Effector CD8-positive, alpha-beta T cell (primary cell): Measurements from ENCODE around the gene RFPL4A.
"Not testable (repeated sequence)": the region's sequence is repeated elsewhere in the genome, so short reads cannot be mapped to it uniquely, and the experiment has no call there.

Experiments
- DNase-seq: peaks from one replicate; lab custom pipeline; 2025; lab: John Stamatoyannopoulos, UW
- total RNA-seq, 4 experiments: gene quantifications; one replicate each; lab custom pipeline; 2026; lab: John Stamatoyannopoulos, UW

Gene RFPL4A
- 0 to 0.18 (median 0) reads per million in 4 experiments for total RNA-seq

DNA sequence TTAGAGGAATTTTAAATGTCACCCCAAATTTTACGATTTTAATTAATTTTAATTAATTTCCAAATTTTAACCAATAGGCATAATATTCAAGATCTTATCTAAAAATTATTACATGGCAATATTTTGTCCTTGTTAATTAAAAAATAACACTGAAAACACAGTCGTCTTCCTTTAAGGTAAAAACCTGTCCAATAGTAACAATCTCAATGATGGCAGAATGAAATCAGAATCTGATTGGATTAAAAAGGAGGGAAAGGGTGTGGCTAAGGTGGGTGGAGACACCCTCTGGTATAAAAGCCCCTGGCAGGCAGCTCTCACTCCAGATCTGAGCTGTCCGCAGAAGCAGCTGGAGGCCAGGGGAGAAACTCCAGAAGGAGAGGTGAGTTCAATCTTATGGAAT lies at the start of gene RFPL4A:
Gene RFPL4A (plus strand): TSS at position 301 of the 400 bp plus-strand sequence. CDS start 2,704 bp downstream, outside the sequence.
- DNase-seq: not testable (repeated sequence)

DNA sequence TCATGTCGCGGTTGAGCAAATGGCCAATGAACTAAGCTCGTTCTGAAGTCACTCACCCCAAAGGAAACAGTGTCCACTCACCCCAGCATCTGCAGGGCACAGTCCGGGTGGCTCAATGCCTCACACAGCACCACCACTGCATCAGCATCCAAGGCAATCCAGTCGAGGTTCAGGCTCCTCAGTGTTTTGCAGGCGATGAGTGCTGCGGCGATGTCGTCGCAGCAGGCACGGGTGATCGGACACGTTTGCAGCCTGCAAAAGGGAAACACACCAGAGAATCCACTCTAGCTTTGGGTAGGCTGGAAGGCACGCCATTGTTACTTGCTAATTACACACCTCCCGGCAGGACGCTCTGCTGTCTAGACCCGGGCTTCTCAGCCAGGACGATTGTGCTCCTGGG lies 47.2 kb upstream of the RFPL4A start:
- DNase-seq: no peak

DNA sequence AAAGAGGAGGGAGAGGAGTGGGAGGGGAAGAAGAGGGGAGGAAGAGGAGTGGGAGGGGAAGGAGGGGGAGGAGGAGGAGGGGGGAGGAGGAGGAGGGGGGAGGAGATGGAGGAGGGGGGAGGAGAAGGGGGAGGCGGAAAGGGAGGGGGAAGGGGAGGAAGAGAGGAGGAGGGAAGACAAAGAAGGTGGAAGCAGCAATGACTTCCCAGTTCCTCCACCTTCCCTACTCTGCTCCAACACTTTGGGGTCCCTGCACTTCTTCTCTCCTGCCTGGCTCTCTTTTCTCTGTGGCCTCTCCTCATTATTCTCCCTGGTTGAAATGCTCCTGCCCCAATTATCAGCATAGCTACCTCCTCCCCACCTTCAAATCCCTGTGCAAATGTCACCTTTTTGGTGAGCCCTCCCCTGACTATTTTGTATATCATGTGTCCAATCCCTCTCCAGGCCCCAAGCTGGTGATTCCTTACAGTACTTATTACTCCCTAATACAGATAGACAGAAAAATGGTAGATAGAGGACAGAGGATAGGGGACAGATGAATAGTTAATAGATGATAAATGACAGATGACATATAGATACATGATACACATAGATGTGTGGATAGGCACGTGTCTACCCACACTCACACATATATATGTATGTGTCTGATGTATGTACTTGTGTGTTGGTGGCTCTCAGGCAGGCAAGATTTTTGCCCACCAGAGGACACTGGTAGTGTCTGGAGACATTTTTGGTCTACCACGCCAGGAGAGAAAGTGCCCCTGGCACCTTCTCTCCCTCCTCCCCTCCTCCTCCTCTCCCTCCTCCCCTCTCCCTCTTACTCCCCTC lies 45.9 kb upstream of the RFPL4A start:
- no peak for DNase-seq

DNA sequence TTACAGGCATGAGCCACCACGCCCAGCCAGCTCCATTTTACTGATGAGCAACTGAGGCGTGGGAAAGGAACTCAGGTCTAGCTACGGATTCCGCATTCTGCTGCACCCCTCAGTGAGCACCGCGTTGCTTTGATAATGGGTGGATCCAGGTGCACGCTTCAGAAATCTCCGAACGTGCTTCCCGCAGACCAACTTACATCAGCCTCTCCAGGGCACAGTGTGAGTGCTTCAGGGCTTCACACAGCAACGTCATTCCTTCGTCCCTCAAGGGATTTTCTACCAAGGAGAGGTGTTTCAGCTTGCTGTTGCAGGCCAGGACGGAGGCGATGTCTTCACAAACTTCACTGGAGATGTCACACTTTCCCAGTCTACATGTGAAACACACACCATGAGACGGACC lies 42.4 kb upstream of the RFPL4A start:
- no peak for DNase-seq

DNA sequence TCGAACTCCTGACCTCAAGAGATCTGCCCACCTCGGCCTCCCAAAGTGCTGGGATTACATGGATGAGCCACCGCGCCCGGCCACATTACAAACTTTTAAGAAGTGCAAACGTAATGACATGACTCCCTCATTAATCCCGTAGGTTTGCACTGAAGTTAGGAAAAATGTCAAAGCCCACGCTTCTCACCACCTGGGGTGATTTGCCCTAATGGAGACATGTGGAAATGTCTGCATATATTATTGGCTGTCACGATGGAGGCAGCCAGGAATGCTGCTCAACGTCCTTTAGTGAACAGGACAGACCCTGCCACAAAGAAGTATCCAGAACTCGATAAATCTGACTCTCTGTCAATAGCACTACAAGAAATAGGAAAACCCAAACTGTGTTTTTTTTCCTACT lies 41.6 kb upstream of the RFPL4A start:
- no peak for DNase-seq

DNA sequence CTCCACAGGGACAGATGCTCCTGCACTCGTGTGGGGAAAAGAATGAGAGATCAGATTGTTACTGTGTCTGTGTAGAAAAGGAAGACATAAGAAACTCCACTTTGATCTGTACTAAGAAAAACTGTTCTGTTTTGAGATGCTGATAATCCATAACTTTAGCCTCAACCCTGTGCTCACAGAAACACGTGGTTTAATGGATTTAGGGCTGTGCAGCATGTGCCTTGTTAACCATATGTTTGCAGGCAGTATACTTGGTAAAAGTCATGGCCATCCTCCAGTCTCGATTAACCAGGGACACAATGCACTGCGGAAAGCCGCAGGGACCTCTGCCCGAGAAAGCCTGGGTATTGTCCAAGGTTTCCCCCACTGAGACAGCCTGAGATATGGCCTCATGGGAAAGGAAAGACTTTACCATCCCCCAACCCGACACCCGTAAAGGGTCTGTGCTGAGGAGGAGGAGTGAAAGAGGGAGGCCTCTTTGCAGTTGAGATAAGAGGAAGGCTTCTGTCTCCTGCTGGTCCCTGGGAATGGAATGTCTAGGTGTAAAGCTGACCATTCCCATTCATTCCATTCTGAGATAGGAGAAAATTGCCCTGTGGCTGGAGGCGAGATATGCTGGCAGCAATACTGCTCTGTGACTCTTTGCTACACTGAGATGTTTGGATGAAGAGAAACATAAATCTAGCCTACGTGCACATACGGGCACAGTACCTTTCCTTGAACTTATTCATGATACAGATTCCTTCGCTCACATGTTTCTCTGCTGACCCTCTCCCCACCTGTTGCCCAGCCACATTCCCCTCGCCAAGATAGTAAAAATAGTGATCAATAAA lies 40.8 kb upstream of the RFPL4A start:
- not testable (repeated sequence) for DNase-seq

DNA sequence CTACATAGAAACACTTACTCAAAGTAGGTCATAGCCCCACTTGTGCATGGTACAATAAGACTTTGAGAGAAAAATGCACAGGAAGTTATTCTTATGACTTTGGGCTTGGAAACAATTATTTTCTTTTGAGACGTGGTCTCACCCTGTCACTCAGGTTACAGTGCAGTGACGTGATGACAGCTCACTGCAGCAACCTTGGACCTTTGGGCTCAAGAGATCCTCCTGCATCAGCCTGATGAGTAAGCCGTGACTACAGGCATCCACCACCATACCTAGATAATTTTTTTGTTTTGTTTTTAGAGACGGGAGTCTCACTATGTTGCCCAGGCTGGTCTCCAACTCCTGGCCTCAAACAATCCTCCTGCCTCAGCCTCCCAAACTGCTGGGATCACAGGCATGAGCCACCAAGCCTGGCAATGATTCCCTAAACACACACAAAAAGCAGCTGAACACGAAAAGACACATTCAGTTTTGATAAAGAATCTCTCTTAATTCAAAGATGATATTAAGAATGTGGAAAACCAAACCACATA lies 38.6 kb upstream of the RFPL4A start:
- no peak for DNase-seq

DNA sequence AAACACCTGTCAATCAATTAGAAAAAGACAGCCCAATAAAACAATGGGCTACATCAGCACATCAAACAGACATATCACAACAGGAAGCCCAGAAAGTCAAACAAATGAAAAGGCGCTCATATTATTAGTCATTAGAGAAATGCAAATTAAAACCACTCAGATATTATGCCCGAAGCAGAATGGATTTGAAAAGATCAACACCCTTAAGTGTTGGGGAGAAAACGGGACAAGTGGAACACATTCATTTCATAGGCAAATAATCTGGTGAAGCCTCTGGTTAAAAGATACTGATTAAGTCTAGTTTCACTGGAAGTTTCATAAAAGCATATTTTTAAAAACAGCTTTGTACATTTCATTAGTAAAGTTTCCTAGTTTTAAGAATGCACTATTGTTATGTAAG lies 38.1 kb upstream of the RFPL4A start:
- no peak for DNase-seq

DNA sequence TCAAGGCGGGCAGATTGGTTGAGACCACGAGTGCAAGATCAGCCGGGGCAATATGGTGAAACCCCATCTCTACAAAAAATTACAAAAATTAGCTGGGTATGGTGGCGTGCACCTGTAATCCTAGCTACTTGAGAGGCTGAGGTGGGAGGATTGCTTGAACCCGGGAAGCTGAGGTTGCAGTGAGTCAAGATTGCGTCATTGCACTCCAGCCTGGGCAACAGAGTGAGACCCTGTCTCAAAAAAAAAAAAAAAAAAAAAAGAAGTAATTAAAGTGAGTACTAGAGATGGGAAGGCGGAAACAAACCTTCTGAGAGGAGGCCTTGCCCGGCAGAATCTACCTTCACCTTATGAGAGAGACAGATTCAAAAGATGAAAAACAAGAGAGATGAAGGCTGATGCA lies 35.4 kb upstream of the RFPL4A start:
- no peak for DNase-seq

DNA sequence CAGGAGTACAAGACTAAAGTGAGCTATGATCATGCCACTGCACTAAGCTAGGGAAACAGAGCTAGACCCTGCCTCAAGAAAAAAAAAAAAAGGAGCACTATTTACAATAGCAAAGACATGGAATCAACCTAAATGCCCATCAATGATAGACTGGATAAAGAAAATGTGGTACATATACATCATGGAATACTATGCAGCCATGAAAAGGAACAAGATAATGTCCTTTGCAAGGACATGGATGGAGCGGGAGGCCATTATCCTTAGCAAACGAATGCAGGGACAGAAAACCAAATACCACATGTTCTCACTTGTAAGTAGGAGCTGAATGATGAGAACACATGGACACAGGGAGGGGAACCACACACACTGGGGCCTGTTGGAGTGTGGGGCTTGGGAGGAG lies 28.5 kb upstream of the RFPL4A start:
- not testable (repeated sequence) for DNase-seq

DNA sequence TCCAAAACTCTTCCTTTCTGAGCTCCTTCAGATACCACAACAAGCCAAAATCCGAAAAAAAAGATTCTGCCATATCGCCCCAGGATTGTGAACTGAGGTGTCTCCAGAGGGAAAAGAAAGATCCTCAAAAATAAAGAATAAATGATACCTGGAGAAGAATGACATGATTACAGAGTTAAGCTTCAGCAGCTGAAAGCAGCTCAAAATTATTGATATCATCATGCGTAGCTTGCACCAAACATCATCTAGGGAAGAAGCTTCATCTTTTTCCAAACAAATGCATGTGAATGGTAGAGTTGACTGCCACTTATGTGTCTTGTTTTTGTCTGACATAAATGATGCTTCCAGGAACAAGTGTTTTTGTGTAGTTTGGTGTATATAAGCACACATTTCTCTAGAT lies 20.6 kb upstream of the RFPL4A start, which contains the start of gene NLRP9:
Gene NLRP9 (minus strand): TSS at position 101 of the 400 bp plus-strand sequence. CDS start 28 bp downstream, at position 73.
- DNase-seq: no peak

DNA sequence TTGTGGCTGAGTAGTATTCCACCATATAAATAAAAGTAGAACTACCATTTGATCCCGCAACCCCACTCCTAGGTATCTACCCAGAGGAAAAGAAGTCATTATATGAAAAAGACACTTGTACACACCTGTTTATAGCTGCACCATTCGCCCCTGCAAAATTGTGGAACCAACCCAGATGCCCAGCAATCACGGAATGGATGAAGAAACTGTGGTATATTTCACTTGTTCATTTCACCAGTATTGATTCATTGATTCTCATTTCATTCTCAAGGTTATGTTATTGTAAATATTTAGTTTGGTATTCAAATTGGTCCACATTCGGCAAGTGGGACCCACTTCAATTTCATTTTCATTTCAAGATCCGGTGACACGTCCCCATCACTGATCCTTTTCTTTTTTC lies 8.2 kb upstream of the RFPL4A start:
- no peak for DNase-seq

DNA sequence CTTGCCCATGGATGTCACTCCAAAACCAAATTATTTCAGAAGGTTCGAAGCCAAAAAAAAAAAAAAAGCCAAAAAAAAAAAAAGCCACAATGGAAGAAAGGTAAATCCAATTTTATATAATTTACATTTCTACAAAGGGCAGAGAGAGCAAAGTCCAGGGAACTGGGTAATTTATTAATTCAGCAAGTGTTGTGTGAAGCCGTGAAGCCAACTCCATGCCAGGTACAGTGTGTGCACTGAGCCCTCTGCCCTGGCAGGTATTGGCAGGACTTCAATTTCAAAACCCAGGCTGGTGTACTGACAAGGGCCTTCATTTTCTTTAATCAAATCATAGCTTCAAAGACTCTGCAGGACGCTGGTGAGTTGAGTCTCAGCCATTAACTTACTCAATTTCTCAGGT lies 5.5 kb upstream of the RFPL4A start:
- no peak for DNase-seq

DNA sequence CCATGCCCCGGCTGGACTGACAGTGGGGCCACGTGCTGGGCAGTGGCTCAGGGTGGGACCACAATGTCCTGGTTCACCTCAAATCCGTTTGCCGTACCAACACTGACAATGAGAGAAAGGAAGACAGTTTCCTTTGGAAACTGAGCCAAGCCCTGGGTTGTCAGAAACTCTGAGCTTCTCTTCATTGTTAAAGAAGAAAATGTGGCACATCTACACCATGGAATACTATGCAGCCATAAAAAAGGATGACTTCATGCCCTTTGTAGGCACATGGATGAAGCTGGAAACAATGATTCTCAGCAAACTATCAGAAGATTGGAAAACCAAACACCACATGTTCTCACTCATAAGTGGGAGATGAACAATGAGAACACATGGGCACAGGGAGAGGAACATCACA lies 2.1 kb upstream of the RFPL4A start:
- not testable (repeated sequence) for DNase-seq

DNA sequence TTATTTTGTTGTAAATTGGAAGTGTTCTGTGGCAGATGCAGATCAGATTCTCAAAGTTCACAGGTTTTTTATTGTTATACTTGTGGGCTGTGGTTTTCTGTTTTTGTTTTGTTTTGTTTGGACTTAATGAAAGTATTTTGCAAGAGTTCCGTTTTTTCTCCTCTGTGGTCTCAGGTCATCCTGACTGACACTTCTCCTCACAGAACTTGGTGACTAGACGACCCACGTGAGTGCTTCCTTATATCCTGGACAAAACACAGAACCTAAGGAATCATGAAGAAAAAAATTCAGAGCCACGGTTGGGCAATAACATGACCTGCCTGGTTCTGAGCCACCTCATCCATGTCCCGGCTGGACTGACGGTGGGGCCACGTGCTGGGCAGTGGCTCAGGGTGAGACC lies 7.6 kb downstream of the RFPL4A start:
- no peak for DNase-seq

DNA sequence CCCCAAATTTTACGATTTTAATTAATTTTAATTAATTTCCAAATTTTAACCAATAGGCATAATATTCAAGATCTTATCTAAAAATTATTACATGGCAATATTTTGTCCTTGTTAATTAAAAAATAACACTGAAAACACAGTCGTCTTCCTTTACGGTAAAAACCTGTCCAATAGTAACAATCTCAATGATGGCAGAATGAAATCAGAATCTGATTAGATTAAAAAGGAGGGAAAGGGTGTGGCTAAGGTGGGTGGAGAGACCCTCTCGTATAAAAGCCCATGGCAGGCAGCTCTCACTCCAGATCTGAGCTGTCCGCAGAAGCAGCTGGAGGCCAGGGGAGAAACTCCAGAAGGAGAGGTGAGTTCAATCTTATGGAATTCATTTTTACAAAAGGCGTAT lies 9.9 kb downstream of the RFPL4A start, which contains the start of gene RFPL4AL1:
Gene RFPL4AL1 (plus strand): TSS at position 301 of the 400 bp plus-strand sequence. CDS start 2,687 bp downstream, outside the sequence.
- DNase-seq: not testable (repeated sequence)

DNA sequence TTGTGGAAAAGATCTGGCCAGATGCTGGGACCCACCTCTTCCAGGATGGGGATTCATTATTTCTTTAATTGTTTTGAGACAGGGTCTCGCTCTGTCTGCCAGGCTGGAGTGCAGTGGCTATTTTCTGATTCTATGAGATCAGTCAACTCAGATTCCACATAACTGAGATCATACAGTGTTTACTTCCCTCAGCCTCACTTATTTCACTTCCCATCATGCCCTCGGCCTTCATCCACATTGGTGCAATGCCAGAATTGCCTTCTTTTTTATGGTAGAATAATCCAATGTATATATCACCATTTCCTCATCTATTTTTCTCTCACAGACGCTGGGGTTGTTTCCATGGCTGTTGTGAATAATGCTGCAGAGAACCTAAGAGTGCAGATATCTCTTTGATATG lies 10.7 kb downstream of the RFPL4A start:
- not testable (repeated sequence) for DNase-seq

DNA sequence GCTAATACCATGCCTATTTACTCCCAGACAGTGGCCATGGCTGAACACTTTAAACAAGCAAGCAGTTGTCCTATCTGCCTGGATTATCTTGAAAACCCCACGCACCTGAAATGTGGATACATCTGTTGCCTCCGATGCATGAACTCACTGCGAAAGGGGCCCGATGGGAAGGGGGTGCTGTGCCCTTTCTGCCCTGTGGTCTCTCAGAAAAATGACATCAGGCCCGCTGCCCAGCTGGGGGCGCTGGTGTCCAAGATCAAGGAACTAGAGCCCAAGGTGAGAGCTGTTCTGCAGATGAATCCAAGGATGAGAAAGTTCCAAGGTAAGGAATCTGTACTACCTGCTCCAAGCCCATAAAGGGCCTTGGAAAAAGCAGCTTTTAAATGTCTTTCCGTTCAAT lies 18.6 kb downstream of the RFPL4A start:
- no peak for DNase-seq

DNA sequence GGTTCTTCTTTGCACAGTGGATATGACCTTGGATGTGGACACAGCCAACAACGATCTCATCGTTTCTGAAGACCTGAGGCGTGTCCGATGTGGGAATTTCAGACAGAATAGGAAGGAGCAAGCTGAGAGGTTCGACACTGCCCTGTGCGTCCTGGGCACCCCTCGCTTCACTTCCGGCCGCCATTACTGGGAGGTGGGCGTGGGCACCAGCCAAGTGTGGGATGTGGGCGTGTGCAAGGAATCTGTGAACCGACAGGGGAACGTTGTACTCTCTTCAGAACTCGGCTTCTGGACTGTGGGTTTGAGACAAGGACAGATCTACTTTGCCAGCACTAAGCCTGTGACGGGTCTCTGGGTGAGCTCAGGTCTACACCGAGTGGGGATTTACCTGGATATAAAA lies 19.4 kb downstream of the RFPL4A start:
- no peak for DNase-seq

DNA sequence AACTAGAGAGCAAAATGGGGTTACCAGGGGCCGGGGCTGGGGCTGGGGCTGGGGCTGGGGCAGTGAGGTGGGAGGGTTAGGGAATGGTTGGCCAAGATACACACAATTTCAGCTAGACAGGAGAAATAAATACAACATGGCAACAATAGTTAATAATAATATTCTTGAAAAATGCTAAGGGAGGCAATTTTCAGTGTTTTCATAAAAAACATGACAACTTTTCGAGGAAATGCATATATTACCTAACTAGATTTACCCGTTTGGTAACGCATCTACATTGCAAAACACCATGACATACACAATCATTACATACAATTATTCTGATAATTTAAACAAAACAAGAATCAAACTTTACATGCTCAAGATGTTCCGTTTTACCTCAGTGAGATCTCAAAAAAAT lies 22.2 kb downstream of the RFPL4A start:
- no peak for DNase-seq

DNA sequence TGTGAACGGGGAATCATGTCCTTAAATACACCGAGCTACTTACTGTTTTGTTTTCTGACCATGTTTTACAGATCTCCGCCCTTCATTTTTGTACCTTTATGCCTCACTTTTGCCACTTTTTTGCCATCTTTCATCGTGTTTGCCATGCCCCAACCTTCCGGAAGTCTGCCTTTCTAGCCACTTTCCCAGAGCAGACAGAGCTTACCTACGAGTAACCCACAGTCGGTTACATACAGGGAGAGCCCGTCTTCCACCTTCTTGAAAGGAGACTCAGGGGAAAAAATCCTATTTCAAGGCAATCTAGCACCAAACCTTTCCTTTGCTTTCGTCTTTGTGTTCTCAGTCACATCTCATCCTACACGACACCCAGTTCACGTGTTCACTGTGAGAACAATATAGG lies 36.1 kb downstream of the RFPL4A start:
- DNase-seq: no peak

DNA sequence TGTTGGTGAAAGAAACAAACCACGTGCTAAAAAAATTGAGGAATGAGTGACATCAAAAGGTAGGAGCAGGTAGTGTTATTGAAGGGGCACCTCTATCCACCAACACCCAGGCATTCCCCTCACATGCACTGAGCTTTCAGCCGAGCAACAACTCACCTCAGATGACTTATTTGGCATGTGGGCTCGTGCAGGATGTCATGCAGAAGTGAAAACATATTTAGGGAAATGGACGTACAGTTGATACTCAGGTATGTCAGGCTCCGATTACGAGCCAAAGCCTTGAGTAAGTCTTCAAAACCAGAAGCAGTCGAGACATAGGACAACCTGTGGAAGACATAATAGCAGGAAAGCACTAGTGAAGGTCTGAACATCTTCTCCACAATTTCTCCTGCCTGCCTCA lies 42.5 kb downstream of the RFPL4A start:
- no peak for DNase-seq
